GM12878 (cell line): Measurements from ENCODE around the gene RIOX2. TPM values are rescaled to one million over a fixed set of nuclear protein-coding genes. Genes with fewer than 3 reads are reported as not detected.

Experiments used
- ATAC-seq: fragments of 200-7000 bp; cut with Tn5 transposase; 3 replicates; pipeline ENCODE4 v1.9.1; 2020; ENCODE audit warnings: mild to moderate bottlenecking, moderate library complexity
- BruUV-seq: library from RNA; stranded (reverse); fragments of 400-500 nt; replicated peaks from 2 replicates; lab custom pipeline; 2021; lab: Mats Ljungman, UMichigan
- CTCF ChIA-PET: fragments of 300-600 bp; sonication (Branson Sonifier 250); formaldehyde crosslinking; extraction: SDS; loops from one replicate; lab custom pipeline; 2021; ENCODE audit warnings: inconsistent platforms; lab: Yijun Ruan, JAX
- POLR2A ChIA-PET: fragments of 350-600 bp; formaldehyde crosslinking; extraction: SDS; loops from one replicate; lab custom pipeline; 2021; ENCODE audit warnings: inconsistent platforms; lab: Charles Lee
- RAD21 ChIA-PET: fragments of 300-600 bp; sonication (Branson Sonifier 250); formaldehyde crosslinking; loops from one replicate; lab custom pipeline; 2023; ENCODE audit warnings: antibody characterized with exemption; ENCODE audit not compliant: unreplicated experiment; lab: Charles Lee
- SMC1A ChIA-PET: fragments of 300-600 bp; sonication (Branson Sonifier 250); formaldehyde crosslinking; loops from one replicate; lab custom pipeline; 2023; ENCODE audit not compliant: unreplicated experiment, uncharacterized antibody; lab: Charles Lee
- DNase-seq: peaks from one replicate; pipeline ENCODE4 v3.0.0-alpha.2; 2011; ENCODE audit warnings: low read depth, low spot score
- FAIRE-seq: peaks from 3 replicates; lab custom pipeline; 2011; peaks lifted over from hg19 to GRCh38; lab: Jason Lieb, UNC
- H2AFZ ChIP-seq: 2 replicates; pipeline ENCODE4 v1.6.0; 2011; ENCODE audit warnings: low read depth, low read length, control low read depth; ENCODE audit not compliant: control insufficient read depth
- H3K27ac ChIP-seq: 2 replicates; pipeline ENCODE4 v1.5.1; 2011; ENCODE audit warnings: control low read depth; ENCODE audit not compliant: control insufficient read depth, insufficient read depth
- H3K27me3 ChIP-seq, 2 experiments: replicated peaks in 1 of 2; 2 replicates each; pipeline versions ENCODE4 v1.6.0 to v1.6.1; 2011; ENCODE audit warnings: low read length in 1 of 2; ENCODE audit not compliant: control insufficient read depth in 2 of 2, insufficient read depth in 2 of 2
- H3K36me3 ChIP-seq, 2 experiments: 2 replicates each; pipeline ENCODE4 v1.5.1; 2011; ENCODE audit warnings: low read length in 1 of 2; ENCODE audit not compliant: control insufficient read depth in 2 of 2, insufficient read depth in 2 of 2
- H3K4me1 ChIP-seq: 2 replicates; pipeline ENCODE4 v1.6.1; 2011; ENCODE audit warnings: mild to moderate bottlenecking, low read length, moderate library complexity, mixed read lengths; ENCODE audit not compliant: control insufficient read depth, insufficient read depth
- H3K4me2 ChIP-seq: 2 replicates; pipeline ENCODE4 v1.6.0; 2011; ENCODE audit warnings: control low read depth; ENCODE audit not compliant: control insufficient read depth, insufficient read depth
- H3K4me3 ChIP-seq: fragments of 200-600 bp; sonication (generic); 2 replicates; pipeline ENCODE4 v1.5.1; 2016
- H3K79me2 ChIP-seq: 2 replicates; pipeline ENCODE4 v1.6.0; 2011; ENCODE audit warnings: low read length; ENCODE audit not compliant: control insufficient read depth, insufficient read depth
- H3K9ac ChIP-seq: 2 replicates; pipeline ENCODE4 v1.8.0; 2011; ENCODE audit warnings: low read length, control low read depth, mixed read lengths; ENCODE audit not compliant: control insufficient read depth, insufficient read depth
- H3K9me3 ChIP-seq: replicated peaks from 3 replicates; pipeline ENCODE4 v1.5.1; 2011; ENCODE audit warnings: mild to moderate bottlenecking, low read length; ENCODE audit not compliant: control insufficient read depth, insufficient read depth
- H4K20me1 ChIP-seq: 2 replicates; pipeline ENCODE4 v1.6.0; 2011; ENCODE audit not compliant: control insufficient read depth, insufficient read depth
- CHD2 ChIP-seq: IDR thresholded peaks from 2 replicates; pipeline ENCODE4 v1.6.1; 2011; ENCODE audit warnings: low read depth, low read length, improper control_type of control experiment, borderline replicate concordance
- CREB1 ChIP-seq: IDR thresholded peaks from 2 replicates; pipeline ENCODE4 v1.6.1; 2012; ENCODE audit warnings: low read depth, mild to moderate bottlenecking, inconsistent platforms
- ETV6 ChIP-seq, 2 experiments: fragments of 450-650 bp in 1 of 2; IDR thresholded peaks in 1 of 2; conservative IDR thresholded peaks in 1 of 2; 2 replicates each; pipeline ENCODE4 v1.6.1; 2014; ENCODE audit warnings: antibody characterized with exemption in 1 of 2, borderline replicate concordance in 1 of 2, low read depth in 1 of 2, mild to moderate bottlenecking in 1 of 2, moderate library complexity in 1 of 2
- EZH2 ChIP-seq: IDR thresholded peaks from 2 replicates; pipeline ENCODE4 v1.6.1; 2012; ENCODE audit warnings: low read depth, mild to moderate bottlenecking, control low read depth, inconsistent platforms, low read length, borderline replicate concordance; ENCODE audit not compliant: control insufficient read depth
- HDAC6 ChIP-seq: fragments of 200-600 bp; sonication (generic); IDR thresholded peaks from one replicate; pipeline ENCODE4 v1.8.0; 2017; ENCODE audit warnings: antibody characterized with exemption; ENCODE audit not compliant: unreplicated experiment
- JUND ChIP-seq: IDR thresholded peaks from 2 replicates; pipeline ENCODE4 v1.6.1; 2012; ENCODE audit warnings: low read depth, mild to moderate bottlenecking, low read length, improper control_type of control experiment, moderate library complexity
- POLR2A ChIP-seq: IDR thresholded peaks from 2 replicates; pipeline ENCODE4 v1.6.1; 2011; ENCODE audit warnings: low read depth, mild to moderate bottlenecking, low read length
- POLR2AphosphoS5 ChIP-seq: IDR thresholded peaks from 2 replicates; pipeline ENCODE4 v1.6.1; 2011; ENCODE audit warnings: mild to moderate bottlenecking, low read length, inconsistent platforms
- SIX5 ChIP-seq: IDR thresholded peaks from 2 replicates; pipeline ENCODE4 v1.6.1; 2011; ENCODE audit warnings: mild to moderate bottlenecking, low read depth, low read length, moderate library complexity; ENCODE audit not compliant: severe bottlenecking
- TARDBP ChIP-seq: IDR thresholded peaks from 2 replicates; pipeline ENCODE4 v1.6.1; 2016; ENCODE audit warnings: borderline replicate concordance
- TCF7 ChIP-seq: IDR thresholded peaks from 2 replicates; pipeline ENCODE4 v1.6.1; 2014; ENCODE audit warnings: antibody characterized with exemption, borderline replicate concordance
- ZNF217 ChIP-seq: fragments of 450-650 bp; IDR thresholded peaks from 2 replicates; pipeline ENCODE4 v1.6.1; 2017; ENCODE audit warnings: antibody characterized with exemption, mild to moderate bottlenecking
- WGBS: methylation state at CpG from one replicate; pipeline ENCODE4 v1.1.6; 2016; ENCODE audit warnings: low lambda C conversion rate; ENCODE audit not compliant: insufficient replicate concordance, insufficient coverage; ENCODE audit errors: missing lambda C conversion rate; 5-methylcytosine and 5-hydroxymethylcytosine counted together
- in situ Hi-C: fragments of 300-500 bp; cut with MboI; formaldehyde crosslinking; loops from 9 replicates; pipeline ENCODE4 v1.14.3; 2018; ENCODE audit warnings: mixed read lengths
- intact Hi-C: fragments of 100-400 bp; cut with micrococcal nuclease; formaldehyde crosslinking; loops from one replicate; pipeline ENCODE4 v1.14.2; 2022; ENCODE audit not compliant: unreplicated experiment
- polyA plus RNA-seq, 11 experiments: library from polyadenylated mRNA; depleted of rRNA in 4 of 11; unstranded in 6 of 11; stranded (reverse) in 5 of 11; fragments of >200 nt; fragmentation: Nextera tagmentation in 4 of 11; fragmentation: Illumina TruSeq in 1 of 11; extraction: Ambion mirVana in 4 of 11; extraction: Trizol in 1 of 11; gene quantifications; 1 replicate in 1 of 11; 2 replicates in 10 of 11; pipeline versions ENCODE4 v1.2.1 to v1.2.3, GENCODE V29; 2011 to 2016; ENCODE audit warnings: inconsistent platforms in 2 of 11, missing spikeins in 2 of 11, low read depth in 1 of 11
- total RNA-seq, 4 experiments: library from RNA; depleted of rRNA in 3 of 4; stranded (reverse); fragments of >200 nt in 3 of 4; fragmentation: Illumina TruSeq in 1 of 4; extraction: Trizol in 1 of 4; gene quantifications; 2 replicates each; pipeline versions ENCODE4 v1.2.1 to v1.2.3, GENCODE V29; 2013 to 2021
- TF ChIP-seq, protein P1 (sequence below): fragments of 450-650 bp; IDR thresholded peaks from 2 replicates; pipeline ENCODE4 v1.6.1; 2018; ENCODE audit warnings: borderline replicate concordance, mild to moderate bottlenecking; ENCODE audit not compliant: partially characterized antibody
- TF ChIP-seq, protein P2 (sequence below): fragments of 450-650 bp; IDR thresholded peaks from 2 replicates; pipeline ENCODE4 v1.6.1; 2017; ENCODE audit warnings: mild to moderate bottlenecking, moderate library complexity
- TF ChIP-seq, protein P3 (sequence below): fragments of 450-650 bp; IDR thresholded peaks from 2 replicates; pipeline ENCODE4 v1.6.1; 2017; ENCODE audit warnings: mild to moderate bottlenecking

Gene RIOX2
- total and polyA plus RNA-seq, 10 of the 15 experiments (the other 5 are each of a cell fraction or from before 2014, with no cell fraction given): 24.1 to 52.6 (median 44.0) TPM

DNA sequence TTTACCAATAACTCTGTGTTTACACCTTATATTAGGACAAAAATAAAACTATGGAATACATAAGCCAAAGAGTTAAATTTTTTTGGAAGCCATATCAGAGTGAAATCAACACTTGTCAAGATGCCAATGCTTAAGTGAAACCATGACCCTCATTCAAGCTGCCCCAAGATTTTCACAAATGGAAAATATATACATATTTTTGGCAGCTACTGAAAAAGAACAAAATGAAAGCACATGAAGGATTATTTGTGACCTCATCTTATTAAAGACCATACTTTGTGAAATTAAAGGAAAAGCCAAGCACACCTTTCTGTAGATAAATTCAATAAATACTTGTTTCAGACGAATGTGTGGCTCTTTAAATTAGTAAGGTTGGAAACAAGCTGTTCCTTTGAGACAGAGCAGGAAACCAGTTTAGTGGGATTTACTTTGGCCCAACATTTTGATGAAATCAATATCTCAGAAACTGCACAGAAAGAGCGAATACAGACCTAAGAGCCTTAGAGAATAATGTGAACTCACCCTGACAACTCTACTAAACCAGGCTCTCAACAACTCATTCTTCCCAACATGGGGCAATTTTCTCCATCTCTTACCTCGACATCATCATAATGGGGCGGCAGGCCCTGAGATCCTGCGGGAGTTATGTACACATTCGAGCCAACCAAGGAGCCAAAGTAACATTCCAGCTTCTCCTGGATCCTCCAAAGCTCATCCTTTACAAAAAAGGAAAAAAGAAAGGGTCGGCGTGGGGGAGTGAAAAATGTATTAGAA lies 11.1 kb downstream of the RIOX2 start:
- intact Hi-C loops: no loop called here
- H3K79me2 ChIP-seq: peaks cover 21% of the 10 kb centered on the region

More for the DNA sequence above, 11.1 kb downstream of the RIOX2 start:
- H3K4me2 ChIP-seq: no peak overlapping the region
- H3K4me1 ChIP-seq: no peaks in the 10 kb centered on the region
- RAD21 ChIA-PET: interaction anchor here (1.5 kb wide), 1 partner anchor 10 kb away, joined by 4 read pairs; no protein-coding TSS in a partner anchor
- peaks cover 6 to 25% of the 10 kb centered on the region in 2 experiments; a peak in 3 of 4 replicates for H3K36me3 ChIP-seq
- TF ChIP-seq SIX5 (no peak), EZH2 (no peak), POLR2AphosphoS5 (no peak), POLR2A (no peak), HDAC6 (no peak), TARDBP (no peak), TCF7 (no peak), CREB1 (no peak), CHD2 (no peak), ETV6 (conservative IDR thresholded peaks at IDR 0.05 in 1 of 2, IDR thresholded peaks at IDR 0.05 in 1 of 2; ENCODE audit: borderline replicate concordance in 1 of 2, low read depth in 1 of 2) (no peak), JUND (no peak), ZNF217 (no peak)
- TF ChIP-seq, protein P1, sequence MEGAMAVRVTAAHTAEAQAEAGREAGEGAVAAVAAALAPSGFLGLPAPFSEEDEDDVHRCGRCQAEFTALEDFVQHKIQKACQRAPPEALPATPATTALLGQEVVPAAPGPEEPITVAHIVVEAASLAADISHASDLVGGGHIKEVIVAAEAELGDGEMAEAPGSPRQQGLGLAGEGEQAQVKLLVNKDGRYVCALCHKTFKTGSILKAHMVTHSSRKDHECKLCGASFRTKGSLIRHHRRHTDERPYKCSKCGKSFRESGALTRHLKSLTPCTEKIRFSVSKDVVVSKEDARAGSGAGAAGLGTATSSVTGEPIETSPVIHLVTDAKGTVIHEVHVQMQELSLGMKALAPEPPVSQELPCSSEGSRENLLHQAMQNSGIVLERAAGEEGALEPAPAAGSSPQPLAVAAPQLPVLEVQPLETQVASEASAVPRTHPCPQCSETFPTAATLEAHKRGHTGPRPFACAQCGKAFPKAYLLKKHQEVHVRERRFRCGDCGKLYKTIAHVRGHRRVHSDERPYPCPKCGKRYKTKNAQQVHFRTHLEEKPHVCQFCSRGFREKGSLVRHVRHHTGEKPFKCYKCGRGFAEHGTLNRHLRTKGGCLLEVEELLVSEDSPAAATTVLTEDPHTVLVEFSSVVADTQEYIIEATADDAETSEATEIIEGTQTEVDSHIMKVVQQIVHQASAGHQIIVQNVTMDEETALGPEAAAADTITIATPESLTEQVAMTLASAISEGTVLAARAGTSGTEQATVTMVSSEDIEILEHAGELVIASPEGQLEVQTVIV: no peak
- TF ChIP-seq, protein P2, sequence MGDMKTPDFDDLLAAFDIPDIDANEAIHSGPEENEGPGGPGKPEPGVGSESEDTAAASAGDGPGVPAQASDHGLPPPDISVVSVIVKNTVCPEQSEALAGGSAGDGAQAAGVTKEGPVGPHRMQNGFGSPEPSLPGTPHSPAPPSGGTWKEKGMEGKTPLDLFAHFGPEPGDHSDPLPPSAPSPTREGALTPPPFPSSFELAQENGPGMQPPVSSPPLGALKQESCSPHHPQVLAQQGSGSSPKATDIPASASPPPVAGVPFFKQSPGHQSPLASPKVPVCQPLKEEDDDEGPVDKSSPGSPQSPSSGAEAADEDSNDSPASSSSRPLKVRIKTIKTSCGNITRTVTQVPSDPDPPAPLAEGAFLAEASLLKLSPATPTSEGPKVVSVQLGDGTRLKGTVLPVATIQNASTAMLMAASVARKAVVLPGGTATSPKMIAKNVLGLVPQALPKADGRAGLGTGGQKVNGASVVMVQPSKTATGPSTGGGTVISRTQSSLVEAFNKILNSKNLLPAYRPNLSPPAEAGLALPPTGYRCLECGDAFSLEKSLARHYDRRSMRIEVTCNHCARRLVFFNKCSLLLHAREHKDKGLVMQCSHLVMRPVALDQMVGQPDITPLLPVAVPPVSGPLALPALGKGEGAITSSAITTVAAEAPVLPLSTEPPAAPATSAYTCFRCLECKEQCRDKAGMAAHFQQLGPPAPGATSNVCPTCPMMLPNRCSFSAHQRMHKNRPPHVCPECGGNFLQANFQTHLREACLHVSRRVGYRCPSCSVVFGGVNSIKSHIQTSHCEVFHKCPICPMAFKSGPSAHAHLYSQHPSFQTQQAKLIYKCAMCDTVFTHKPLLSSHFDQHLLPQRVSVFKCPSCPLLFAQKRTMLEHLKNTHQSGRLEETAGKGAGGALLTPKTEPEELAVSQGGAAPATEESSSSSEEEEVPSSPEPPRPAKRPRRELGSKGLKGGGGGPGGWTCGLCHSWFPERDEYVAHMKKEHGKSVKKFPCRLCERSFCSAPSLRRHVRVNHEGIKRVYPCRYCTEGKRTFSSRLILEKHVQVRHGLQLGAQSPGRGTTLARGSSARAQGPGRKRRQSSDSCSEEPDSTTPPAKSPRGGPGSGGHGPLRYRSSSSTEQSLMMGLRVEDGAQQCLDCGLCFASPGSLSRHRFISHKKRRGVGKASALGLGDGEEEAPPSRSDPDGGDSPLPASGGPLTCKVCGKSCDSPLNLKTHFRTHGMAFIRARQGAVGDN: no peak
- TF ChIP-seq, protein P3, sequence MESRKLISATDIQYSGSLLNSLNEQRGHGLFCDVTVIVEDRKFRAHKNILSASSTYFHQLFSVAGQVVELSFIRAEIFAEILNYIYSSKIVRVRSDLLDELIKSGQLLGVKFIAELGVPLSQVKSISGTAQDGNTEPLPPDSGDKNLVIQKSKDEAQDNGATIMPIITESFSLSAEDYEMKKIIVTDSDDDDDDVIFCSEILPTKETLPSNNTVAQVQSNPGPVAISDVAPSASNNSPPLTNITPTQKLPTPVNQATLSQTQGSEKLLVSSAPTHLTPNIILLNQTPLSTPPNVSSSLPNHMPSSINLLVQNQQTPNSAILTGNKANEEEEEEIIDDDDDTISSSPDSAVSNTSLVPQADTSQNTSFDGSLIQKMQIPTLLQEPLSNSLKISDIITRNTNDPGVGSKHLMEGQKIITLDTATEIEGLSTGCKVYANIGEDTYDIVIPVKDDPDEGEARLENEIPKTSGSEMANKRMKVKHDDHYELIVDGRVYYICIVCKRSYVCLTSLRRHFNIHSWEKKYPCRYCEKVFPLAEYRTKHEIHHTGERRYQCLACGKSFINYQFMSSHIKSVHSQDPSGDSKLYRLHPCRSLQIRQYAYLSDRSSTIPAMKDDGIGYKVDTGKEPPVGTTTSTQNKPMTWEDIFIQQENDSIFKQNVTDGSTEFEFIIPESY: no peak
- no peaks in the 10 kb centered on the region for H3K9me3 ChIP-seq
- SMC1A ChIA-PET: interaction anchor here (0.9 to 1.8 kb wide), 5 partner anchors 8 to 66 kb away, joined by 3 to 4 read pairs (median 3); no protein-coding TSS in a partner anchor
- H4K20me1 ChIP-seq: no peaks in the 10 kb centered on the region; the same call in 1 of the 2 replicates
- DNase-seq: no peak
- in situ Hi-C loops: no loop called here
- ATAC-seq: no peak
- no peak overlapping the region for H3K4me3 ChIP-seq
- no peak overlapping the region for H2AFZ ChIP-seq
- CTCF ChIA-PET: interaction anchor here (1.2 to 1.3 kb wide), 2 partner anchors 42 to 62 kb away, joined by 3 read pairs; no protein-coding TSS in a partner anchor
- POLR2A ChIA-PET: interaction anchor here (1.8 kb wide), 1 partner anchor 10 kb away, joined by 3 read pairs; no protein-coding TSS in a partner anchor
- no peaks in the 10 kb centered on the region for H3K27me3 ChIP-seq
- no peak overlapping the region for H3K27ac ChIP-seq
- no peak for FAIRE-seq
- H3K9ac ChIP-seq: no peak overlapping the region
- BruUV-seq: no TSS peak
- 91% methylated on average over 8 of the region's 8 CpGs for WGBS
